Measurements from ENCODE around the gene CPA3. TPM values are rescaled to one million over a fixed set of nuclear protein-coding genes. Genes with fewer than 3 reads are reported as not detected.

Gene CPA3
- total and polyA plus RNA-seq, 10 of the 15 experiments (the other 5 are each of a cell fraction or from before 2014, with no cell fraction given): not detected

DNA sequence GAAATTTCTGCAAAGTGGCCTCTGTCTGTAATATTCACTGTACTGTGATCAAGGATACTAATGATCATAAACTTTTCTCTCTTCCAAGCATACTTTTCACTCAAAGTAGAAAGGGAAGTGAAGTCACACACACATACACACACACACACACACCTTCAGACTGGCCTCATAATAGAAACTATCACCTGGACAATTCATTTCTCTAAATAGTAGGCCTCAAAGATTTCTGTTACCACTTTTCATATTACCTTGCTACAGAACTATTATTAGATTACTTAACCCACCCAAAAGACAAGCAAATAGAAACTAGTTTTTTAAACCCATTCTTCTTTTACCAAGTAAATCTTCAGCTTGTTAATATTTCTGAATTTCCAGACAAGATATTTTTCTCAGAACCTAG is 25.3 kb upstream of the CPA3 start:
- DNase-seq (ENCODE audit: low read depth, low spot score): no peak
- Histone ChIP-seq H3K27me3 (replicated peaks in 1 of 2; ENCODE audit: control insufficient read depth in 2 of 2, insufficient read depth in 2 of 2, low read length in 1 of 2) (no peaks in the 10 kb centered on the region), H3K9ac (ENCODE audit: control insufficient read depth, insufficient read depth, low read length) (no peak overlapping the region)

More for the DNA sequence above, 25.3 kb upstream of the CPA3 start:
- ChIA-PET POLR2A (no interaction called here), CTCF (no interaction called here), SMC1A (ENCODE audit: uncharacterized antibody, unreplicated experiment) (interaction anchor here (0.6 kb wide), 1 partner anchor 11 kb away, joined by 3 read pairs; no protein-coding TSS in a partner anchor), RAD21 (ENCODE audit: unreplicated experiment) (no interaction called here)
- H3K4me2 ChIP-seq (ENCODE audit: control insufficient read depth, insufficient read depth): no peak overlapping the region; the same call in 1 of the 2 replicates
- in situ Hi-C loops (cut with MboI): no loop called here
- intact Hi-C loops (cut with micrococcal nuclease; ENCODE audit: unreplicated experiment): no loop called here
- FAIRE-seq (peak; percentile 61), ATAC-seq (0 out of 3 replicates have a peak, but pooled peaks have one; percentile 16)
- H3K36me3 ChIP-seq (ENCODE audit: control insufficient read depth in 2 of 2, insufficient read depth in 2 of 2, low read length in 1 of 2): no peaks in the 10 kb centered on the region
- TF ChIP-seq SIX5 (IDR thresholded peaks at IDR 0.05; ENCODE audit: low read depth, low read length, severe bottlenecking) (no peak), ZNF384 (IDR thresholded peaks at IDR 0.05; ENCODE audit: borderline replicate concordance, low read depth, low read length) (no peak), CREB1 (IDR thresholded peaks at IDR 0.05; ENCODE audit: low read depth) (no peak), ZZZ3 (IDR thresholded peaks at IDR 0.05; ENCODE audit: control insufficient read depth, insufficient read length, low read depth) (no peak), WRNIP1 (IDR thresholded peaks at IDR 0.05; ENCODE audit: borderline replicate concordance, low read depth, low read length) (no peak), ZNF274 (IDR thresholded peaks at IDR 0.05; ENCODE audit: insufficient read depth, insufficient read length) (no peak), ZNF24 (IDR thresholded peaks at IDR 0.05) (no peak), SPI1 (IDR thresholded peaks at IDR 0.05; ENCODE audit: borderline replicate concordance, insufficient read depth, low read depth, low read length) (peak; percentile 21; the same call in 1 of the 2 replicates), NFXL1 (IDR thresholded peaks at IDR 0.05; ENCODE audit: borderline replicate concordance) (no peak), TBL1XR1 (IDR thresholded peaks at IDR 0.05; ENCODE audit: low read depth, low read length) (no peak), IRF4 (IDR thresholded peaks at IDR 0.05; ENCODE audit: low read depth, low read length) (0 out of 2 replicates have a peak, but pooled peaks have one; percentile 16), NR2F1 (conservative IDR thresholded peaks at IDR 0.05) (no peak)
- TF ChIP-seq, protein P1, sequence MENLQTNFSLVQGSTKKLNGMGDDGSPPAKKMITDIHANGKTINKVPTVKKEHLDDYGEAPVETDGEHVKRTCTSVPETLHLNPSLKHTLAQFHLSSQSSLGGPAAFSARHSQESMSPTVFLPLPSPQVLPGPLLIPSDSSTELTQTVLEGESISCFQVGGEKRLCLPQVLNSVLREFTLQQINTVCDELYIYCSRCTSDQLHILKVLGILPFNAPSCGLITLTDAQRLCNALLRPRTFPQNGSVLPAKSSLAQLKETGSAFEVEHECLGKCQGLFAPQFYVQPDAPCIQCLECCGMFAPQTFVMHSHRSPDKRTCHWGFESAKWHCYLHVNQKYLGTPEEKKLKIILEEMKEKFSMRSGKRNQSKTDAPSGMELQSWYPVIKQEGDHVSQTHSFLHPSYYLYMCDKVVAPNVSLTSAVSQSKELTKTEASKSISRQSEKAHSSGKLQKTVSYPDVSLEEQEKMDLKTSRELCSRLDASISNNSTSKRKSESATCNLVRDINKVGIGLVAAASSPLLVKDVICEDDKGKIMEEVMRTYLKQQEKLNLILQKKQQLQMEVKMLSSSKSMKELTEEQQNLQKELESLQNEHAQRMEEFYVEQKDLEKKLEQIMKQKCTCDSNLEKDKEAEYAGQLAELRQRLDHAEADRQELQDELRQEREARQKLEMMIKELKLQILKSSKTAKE (IDR thresholded peaks at IDR 0.05; ENCODE audit: low read depth, poor library complexity, severe bottlenecking): no peak
- H3K4me3 ChIP-seq: no peak overlapping the region
- no peaks in the 10 kb centered on the region for H4K20me1 ChIP-seq (ENCODE audit: control insufficient read depth, insufficient read depth)
- BruUV-seq (replicated peaks): no TSS peak
- no peak overlapping the region for H3K27ac ChIP-seq (ENCODE audit: control insufficient read depth, insufficient read depth)
- no peak overlapping the region for H2AFZ ChIP-seq (ENCODE audit: control insufficient read depth, low read depth, low read length)
- no peaks in the 10 kb centered on the region for H3K4me1 ChIP-seq (ENCODE audit: control insufficient read depth, insufficient read depth, low read length)
- no peaks in the 10 kb centered on the region for H3K9me3 ChIP-seq (replicated peaks; ENCODE audit: control insufficient read depth, insufficient read depth, low read length)
- no peaks in the 10 kb centered on the region for H3K79me2 ChIP-seq (ENCODE audit: control insufficient read depth, insufficient read depth, low read length)
